SIG-M5 treated with dmso at 0.1 percent for 504 hours (cell line): ENCODE data around the gene SLC8A2.

Experiments
- DNase-seq: peaks from one replicate; lab custom pipeline; 2025; ENCODE audit not compliant: unreplicated experiment; lab: John Stamatoyannopoulos, UW

SLC8A2 gene

DNA sequence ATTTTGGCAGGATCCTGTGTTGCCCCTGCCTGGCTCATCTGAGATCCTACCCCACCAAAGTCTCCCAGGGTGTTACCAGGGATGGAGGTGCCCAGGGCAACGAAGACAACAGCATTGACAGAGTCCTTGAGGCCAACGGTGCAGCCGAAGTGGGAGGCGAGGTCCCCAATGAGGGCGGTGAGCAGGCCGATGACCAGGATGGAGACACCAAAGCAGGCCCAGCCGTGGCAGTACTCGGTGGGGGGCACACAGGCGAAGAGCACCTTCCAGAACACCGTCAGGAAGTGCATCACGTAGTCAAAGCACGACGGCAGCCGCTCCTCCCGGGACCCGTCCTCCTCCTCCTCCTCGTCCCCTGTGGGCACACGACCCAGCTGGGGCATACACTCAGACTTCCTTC, 39.6 kb downstream of the SLC8A2 start:
- no peak for DNase-seq

GRCh38 chr19:47430041-47430802, 41.5 kb downstream of the SLC8A2 start:
- no peak for DNase-seq

- DNase-seq, result no peak
These were observed 42.4 kb downstream of the SLC8A2 start for GRCh38 chr19:47429140-47429793.

GRCh38 chr19:47428177-47428894, 43.4 kb downstream of the SLC8A2 start:
- peak; percentile 96 for DNase-seq

DNA sequence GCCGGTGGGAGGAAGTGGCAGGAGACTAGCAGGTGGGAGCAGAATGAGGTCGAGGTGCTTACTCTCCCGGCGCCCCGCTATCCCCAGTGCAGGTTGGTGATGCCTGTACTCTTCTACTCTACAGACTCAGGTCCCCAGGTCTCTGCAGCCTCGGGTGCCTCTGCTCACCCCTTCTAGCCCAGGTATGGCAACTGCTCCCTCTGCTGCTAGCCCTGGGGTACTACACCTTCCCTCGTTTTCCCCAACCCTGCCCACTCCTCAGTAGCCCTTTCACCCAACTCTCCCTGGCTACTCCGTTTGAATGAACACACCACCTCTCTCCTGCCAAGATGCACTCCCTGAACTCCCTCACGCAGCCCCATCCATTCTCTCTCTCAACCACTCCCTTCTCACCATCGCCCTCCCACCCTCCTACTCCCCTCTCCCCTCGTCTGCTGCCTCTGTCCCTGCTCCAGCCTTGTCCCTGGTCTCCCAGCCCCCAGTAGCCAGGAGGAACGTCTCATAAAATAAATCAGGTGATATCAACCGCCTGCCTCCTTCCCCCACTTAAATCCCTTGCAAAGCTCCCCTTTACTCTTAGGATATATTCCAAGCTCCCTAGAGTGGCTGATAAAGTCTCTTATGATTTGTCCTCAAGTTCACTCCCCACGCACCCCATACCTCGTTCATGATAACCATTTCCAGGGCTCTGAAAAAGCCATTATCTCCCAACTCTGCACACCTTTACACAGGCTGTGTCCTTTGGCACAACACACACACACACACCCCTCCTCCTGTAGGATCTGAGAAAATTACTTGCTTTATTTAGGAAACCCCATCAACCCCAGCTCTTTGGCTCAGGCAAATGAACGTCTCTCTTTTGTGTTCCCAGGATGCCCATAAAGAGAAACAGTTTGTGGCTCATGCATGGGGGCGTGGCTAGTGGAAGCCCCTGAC, 44.2 kb downstream of the SLC8A2 start:
- DNase-seq, result peak; percentile 57

DNA sequence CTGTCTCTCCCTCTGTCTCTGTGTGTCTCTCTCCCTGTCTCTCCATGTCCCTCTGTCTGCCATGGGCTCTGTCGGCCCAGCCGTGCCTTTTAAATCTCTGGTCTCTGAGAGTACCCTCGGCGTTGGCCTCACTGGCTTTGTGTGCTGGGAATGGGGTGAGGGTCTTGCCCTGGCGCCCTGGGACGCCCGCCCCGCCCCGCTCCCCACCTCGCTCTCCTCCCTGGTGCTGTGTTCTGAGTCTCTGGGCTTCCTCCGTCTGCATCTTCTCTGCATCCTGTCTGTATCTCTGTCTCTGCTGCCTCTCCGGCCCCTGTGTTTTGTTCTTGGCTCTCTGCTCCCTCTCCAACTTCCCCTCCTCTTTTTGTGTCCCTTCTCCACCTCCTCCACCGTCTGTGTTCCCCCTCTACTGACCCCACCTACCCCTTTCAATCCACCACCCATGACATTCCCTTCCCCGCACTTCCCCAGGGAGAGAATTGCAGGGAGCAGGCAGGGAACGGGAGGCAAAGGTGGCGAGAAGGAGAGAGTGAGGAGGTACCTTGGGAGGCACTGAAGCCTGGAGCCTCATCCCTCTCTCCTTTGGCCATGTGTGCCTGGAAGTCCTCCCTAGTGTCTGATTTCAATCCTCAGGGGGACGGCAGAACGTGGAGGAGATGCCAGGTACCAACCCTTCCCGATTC, 48.4 kb downstream of the SLC8A2 start:
- no peak for DNase-seq

GRCh38 chr19:47422417-47423163, 49.1 kb downstream of the SLC8A2 start:
- no peak for DNase-seq

- DNase-seq, result no peak
These were observed 49.8 kb downstream of the SLC8A2 start for GRCh38 chr19:47421844-47422395.

- DNase-seq, result no peak
These were observed 50.4 kb downstream of the SLC8A2 start for GRCh38 chr19:47421244-47421786.

DNA sequence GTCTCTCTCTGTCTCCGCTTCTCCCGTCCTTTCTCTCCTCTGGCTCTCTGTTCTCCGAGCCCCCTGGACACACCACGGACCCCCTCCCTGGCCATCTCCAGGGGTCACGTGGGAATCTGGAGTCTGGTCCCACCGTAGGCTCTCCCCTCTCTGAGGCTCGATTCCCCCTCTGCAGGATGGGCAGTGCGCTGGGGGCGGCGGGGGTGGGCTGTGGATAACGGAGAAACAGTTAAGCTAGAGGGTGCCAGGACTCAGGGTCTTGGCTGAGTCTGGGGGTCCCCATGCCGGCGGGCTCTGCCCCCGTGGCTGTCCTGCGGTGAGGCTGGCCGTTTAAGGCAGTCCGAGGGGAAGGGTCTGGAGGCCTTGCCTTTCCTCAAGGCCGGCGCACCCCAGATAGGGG, 51.9 kb downstream of the SLC8A2 start:
- no peak for DNase-seq

GRCh38 chr19:47419030-47419783, 52.5 kb downstream of the SLC8A2 start, which contains the start of gene MEIS3:
TSS of gene MEIS3 (minus strand) at chr19:47419527. CDS start at chr19:47419081, 446 bp downstream.
- no peak for DNase-seq

- DNase-seq, result no peak
These were observed 53.0 kb downstream of the SLC8A2 start for GRCh38 chr19:47418692-47419029.

DNA sequence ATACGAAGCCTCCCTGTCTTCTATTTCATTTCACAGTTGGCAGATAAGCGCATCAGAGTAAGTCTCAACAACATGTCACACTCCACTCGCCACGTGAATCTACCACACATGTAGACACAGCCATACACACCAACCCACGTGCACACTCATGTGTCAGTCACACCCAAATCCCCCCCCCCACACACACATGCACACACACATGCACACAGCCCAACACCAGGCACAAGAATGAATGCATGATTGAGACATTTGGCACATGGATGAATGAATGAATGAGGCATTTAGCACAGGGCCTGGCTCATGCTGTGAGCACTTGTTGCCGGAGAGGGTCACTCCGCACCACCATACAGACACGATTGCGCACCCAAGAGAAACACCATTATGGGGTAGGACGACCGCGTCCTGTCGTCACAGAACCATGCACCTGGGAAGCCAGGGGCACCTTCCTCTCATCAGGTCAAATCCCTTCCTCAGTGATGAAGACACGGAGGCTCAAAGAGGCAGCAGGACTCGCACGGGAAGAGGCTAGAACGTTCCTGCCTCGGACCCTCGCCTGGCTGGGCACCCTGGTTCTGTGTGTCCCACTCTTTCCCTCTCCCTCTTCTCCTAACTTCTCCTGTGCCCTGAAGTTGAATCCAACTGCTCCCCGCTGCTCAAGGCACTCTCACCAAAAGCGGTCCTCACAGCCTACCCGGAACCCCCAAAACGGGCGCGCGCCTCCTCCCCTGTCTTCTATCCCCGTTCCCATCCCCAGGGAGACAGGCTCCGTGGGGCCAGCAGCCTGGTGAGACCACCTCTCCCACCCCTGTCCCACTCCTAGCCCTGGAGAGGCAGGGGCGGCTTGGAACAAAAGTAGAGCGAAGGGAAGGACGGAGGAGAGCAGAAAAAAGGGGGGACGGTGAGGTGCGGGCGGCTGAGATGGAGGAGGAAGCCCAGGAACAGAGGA, 53.7 kb downstream of the SLC8A2 start:
- DNase-seq, result no peak

- no peak for DNase-seq
These were observed 54.5 kb downstream of the SLC8A2 start for GRCh38 chr19:47417107-47417745.

GRCh38 chr19:47416643-47416985, 55.1 kb downstream of the SLC8A2 start:
- DNase-seq, result no peak

DNA sequence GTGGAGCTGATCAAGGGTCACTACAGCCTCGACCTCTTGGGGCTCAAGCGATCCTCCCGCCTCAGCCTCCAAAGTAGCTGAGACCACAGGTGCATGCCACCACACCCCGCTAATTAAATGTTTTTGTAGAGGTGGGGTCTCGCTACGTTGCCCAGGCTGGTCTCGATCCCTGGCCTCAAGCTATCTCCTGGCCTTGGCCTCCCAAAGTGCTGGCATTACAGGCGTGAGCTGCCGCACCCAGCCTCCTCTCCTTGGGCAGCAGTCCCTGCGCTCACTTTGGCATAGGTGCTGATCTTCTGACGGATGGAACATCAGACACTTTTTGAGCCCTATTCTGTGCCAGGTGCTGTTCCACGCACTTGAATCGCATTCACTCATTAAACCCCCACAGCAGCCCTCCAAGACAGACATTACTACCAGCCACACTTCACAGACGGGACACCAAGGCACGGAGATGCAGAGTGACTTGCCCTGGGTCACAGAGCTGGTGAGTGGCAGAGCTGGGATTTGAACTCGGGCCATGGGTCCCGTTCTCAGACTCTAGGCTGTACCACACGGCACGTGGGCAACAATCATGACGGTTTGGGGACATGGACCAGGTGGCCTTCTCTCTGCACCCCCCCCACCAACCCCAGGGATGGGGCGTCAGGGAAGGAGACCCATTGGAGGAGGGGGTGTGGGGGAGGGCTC, 55.6 kb downstream of the SLC8A2 start:
- DNase-seq, result no peak
